Activated naive CD4-positive, alpha-beta T cell treated with anti-CD3 and anti-CD28 coated beads, Interleukin-2, amount 50 U/mL, for 24 hours (primary cell): ENCODE results near the gene KCTD3.

ENCODE experiments used
- H3K27ac Mint-ChIP-seq: one replicate; pipeline ENCODE4 v1.8.0; 2021; ENCODE audit warnings: mild to moderate bottlenecking, mixed read lengths
- H3K27me3 Mint-ChIP-seq: one replicate; pipeline ENCODE4 v1.8.0; 2021; ENCODE audit warnings: mixed read lengths
- H3K36me3 Mint-ChIP-seq: one replicate; pipeline ENCODE4 v1.8.0; 2021; ENCODE audit warnings: mixed read lengths
- H3K4me1 Mint-ChIP-seq: one replicate; pipeline ENCODE4 v1.8.0; 2021; ENCODE audit warnings: mixed read lengths
- H3K4me3 Mint-ChIP-seq: one replicate; pipeline ENCODE4 v1.8.0; 2021; ENCODE audit warnings: mild to moderate bottlenecking, mixed read lengths
- H3K9me3 Mint-ChIP-seq: one replicate; pipeline ENCODE4 v1.8.0; 2021; ENCODE audit warnings: mixed read lengths

KCTD3 gene

DNA sequence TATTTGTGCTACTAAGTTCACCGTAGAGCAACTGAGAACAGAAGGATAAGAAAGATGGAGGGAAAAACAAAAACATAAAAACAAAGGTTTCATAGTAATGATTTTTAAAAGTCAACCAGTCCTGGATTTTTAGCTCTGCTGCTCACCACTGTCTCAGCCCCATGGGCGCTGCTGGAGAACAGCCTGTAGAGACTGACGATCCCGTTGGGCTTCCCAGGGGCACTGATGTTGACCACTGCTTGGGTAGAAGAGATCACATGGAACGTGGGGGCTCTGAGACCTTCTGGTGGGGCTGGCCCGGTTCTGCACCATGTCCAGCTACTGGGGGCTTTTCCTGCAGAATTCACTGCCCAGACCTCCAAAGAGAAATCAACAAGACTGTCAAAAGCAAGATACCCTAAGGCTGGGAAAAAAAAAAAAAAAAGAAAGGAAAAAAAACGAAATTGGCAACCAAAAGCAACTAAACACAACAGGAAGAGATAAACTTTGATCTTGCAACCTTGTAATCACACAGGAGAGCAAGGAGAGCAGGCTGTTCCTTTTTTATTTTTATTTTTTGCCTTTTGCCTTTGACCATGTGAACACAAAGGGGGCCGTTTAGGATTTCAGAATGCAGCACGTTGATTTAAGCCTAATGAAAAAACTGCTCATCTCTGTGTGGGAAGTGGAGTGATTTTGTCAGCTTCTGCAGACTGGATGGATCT is 83.5 kb downstream of the KCTD3 start:
- no peaks in the 10 kb centered on the region for H3K36me3 Mint-ChIP-seq
- no peak overlapping the region for H3K27ac Mint-ChIP-seq
- H3K27me3 Mint-ChIP-seq: peaks cover 5% of the 10 kb centered on the region
- no peaks in the 10 kb centered on the region for H3K9me3 Mint-ChIP-seq
- no peaks in the 10 kb centered on the region for H3K4me1 Mint-ChIP-seq
- no peak overlapping the region for H3K4me3 Mint-ChIP-seq

- Mint-ChIP-seq H3K27ac (no peak overlapping the region), H3K4me1 (no peaks in the 10 kb centered on the region), H3K36me3 (no peaks in the 10 kb centered on the region), H3K4me3 (no peak overlapping the region), H3K9me3 (no peaks in the 10 kb centered on the region), H3K27me3 (peaks cover 5% of the 10 kb centered on the region)
Measured at GRCh38 chr1:215651867-215652266, 84.8 kb downstream of the KCTD3 start.

DNA sequence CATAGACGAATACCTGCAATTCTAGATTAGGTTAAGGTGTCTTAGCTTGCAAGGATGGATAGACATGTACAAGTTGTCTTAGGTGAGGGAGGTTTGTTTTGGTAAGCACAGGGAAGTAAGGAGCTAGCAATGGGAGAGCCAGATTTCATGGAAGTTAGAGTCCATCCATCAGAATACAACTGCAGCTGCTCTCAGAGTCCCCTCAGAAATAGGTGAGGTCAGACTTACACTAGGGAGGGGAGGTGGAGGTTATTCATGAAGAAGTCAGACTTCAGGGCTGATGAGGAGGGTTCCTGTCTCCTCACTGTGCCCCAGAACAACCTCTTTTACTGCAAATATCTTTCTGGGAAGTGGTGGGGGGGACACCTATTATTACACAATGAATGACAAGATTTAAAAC is 85.3 kb downstream of the KCTD3 start:
- Mint-ChIP-seq H3K4me3 (no peak overlapping the region), H3K27me3 (peaks cover 4% of the 10 kb centered on the region)

DNA sequence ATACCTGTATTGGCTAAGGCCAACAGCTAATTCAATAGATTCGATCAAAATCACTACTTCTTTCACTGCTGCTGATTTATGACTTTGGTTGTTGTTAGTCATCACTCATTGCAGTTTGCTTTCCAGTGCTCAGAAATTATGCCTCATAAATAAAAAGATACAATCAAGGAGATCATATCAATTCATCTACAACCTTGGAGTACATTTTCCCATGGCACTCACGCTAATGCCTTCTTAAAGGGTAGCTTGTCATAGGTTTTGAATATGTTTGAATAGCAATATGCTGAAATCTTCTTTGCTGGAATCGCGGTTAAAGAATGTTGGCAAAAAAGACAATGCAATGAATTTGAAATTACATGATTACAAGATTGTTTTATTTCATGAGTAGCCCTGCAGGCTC is 89.9 kb downstream of the KCTD3 start:
- Mint-ChIP-seq H3K36me3 (no peaks in the 10 kb centered on the region), H3K27me3 (peaks cover 2% of the 10 kb centered on the region), H3K4me1 (no peaks in the 10 kb centered on the region), H3K27ac (no peak overlapping the region), H3K9me3 (no peaks in the 10 kb centered on the region), H3K4me3 (no peak overlapping the region)

More for the DNA sequence above, 85.3 kb downstream of the KCTD3 start:
- H3K9me3 Mint-ChIP-seq: no peaks in the 10 kb centered on the region
- no peak overlapping the region for H3K27ac Mint-ChIP-seq
- no peaks in the 10 kb centered on the region for H3K4me1 Mint-ChIP-seq
- no peaks in the 10 kb centered on the region for H3K36me3 Mint-ChIP-seq

- Mint-ChIP-seq H3K4me1 (no peaks in the 10 kb centered on the region), H3K27me3 (peaks cover 2% of the 10 kb centered on the region), H3K4me3 (no peak overlapping the region), H3K9me3 (no peaks in the 10 kb centered on the region), H3K27ac (no peak overlapping the region), H3K36me3 (no peaks in the 10 kb centered on the region)
Measured at GRCh38 chr1:215660259-215660658, 93.2 kb downstream of the KCTD3 start.

DNA sequence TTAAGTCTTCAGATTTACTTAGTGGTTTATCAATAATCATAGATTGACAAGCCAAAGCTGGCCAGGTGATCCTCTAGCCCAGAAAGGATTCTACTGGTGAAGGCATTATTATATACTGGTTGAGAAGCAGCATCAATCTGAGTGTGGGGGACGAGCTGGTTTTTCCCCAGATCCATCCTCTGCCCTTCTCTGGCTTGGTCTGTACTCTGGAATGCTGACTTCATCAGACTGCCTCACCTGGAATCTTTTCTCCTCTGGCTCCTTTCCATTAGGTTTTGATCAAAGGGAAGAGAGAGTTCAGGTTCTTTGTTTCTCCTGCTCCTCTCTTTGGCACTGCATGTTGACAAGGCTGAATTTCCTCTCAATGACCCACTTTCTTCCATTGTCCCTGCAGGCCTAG is 93.9 kb downstream of the KCTD3 start:
- H3K4me3 Mint-ChIP-seq: no peak overlapping the region
- peaks cover 2% of the 10 kb centered on the region for H3K27me3 Mint-ChIP-seq
- H3K4me1 Mint-ChIP-seq: no peaks in the 10 kb centered on the region

DNA sequence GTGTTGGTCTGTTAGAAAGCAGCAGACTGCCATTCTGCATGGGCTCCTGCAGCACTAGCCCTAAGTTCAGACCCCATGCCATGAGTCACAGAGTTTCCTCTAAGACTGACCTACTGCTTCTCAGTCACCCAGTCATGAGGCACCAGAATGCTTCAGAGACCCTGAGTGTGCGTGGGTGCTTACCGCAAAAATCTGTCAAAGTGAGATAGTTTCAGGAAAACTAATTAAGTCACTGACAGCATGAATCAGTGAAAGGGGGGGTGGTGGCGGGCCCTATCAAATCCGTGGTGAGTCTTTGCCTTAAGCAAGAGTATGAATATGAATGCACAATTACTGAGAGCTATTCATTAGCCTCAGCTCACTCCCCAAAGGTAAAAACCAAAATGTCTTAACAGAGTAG is 98.1 kb downstream of the KCTD3 start:
- Mint-ChIP-seq H3K4me1 (no peaks in the 10 kb centered on the region), H3K27ac (no peak overlapping the region), H3K27me3 (no peaks in the 10 kb centered on the region), H3K9me3 (no peaks in the 10 kb centered on the region), H3K36me3 (no peaks in the 10 kb centered on the region), H3K4me3 (no peak overlapping the region)

More for the DNA sequence above, 93.9 kb downstream of the KCTD3 start:
- no peaks in the 10 kb centered on the region for H3K36me3 Mint-ChIP-seq
- H3K27ac Mint-ChIP-seq: no peak overlapping the region
- H3K9me3 Mint-ChIP-seq: no peaks in the 10 kb centered on the region

DNA sequence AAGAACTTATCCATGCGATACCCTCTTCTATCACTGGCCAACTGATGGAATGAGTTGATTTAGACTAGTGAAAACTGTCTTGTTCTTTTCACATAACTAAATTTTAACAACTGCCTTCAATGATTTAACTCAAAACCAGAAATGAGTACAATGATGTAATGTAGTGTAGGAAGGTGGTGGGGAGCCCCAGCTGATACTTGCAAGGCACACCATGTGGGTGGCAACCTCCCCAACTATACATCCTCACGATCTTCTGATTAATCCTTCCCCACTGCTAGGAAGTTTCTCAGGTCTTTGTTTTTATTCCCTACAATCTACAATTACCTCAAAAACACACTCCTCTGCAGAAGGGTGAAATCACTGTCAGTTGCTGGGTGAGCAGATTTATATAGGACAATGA is 100.7 kb downstream of the KCTD3 start:
- Mint-ChIP-seq H3K27me3 (peaks cover 4% of the 10 kb centered on the region), H3K9me3 (no peaks in the 10 kb centered on the region), H3K27ac (no peak overlapping the region), H3K4me3 (no peak overlapping the region), H3K36me3 (no peaks in the 10 kb centered on the region), H3K4me1 (no peaks in the 10 kb centered on the region)

GRCh38 chr1:215669806-215670491 is 102.8 kb downstream of the KCTD3 start:
- H3K9me3 Mint-ChIP-seq: no peaks in the 10 kb centered on the region
- H3K27ac Mint-ChIP-seq: no peak overlapping the region
- no peaks in the 10 kb centered on the region for H3K36me3 Mint-ChIP-seq
- no peaks in the 10 kb centered on the region for H3K4me1 Mint-ChIP-seq
- no peak overlapping the region for H3K4me3 Mint-ChIP-seq
- peaks cover 4% of the 10 kb centered on the region for H3K27me3 Mint-ChIP-seq
